ES-I3 (cell line): ENCODE measurements around the gene CCDC92.

ENCODE experiments used
- H3K36me3 ChIP-seq: 2 replicates; pipeline ENCODE4 v1.6.1; 2013; ENCODE audit warnings: mild to moderate bottlenecking, low read length, control low read depth, moderate library complexity; ENCODE audit not compliant: insufficient read depth
- H3K4me1 ChIP-seq: 2 replicates; pipeline ENCODE4 v1.6.1; 2013; ENCODE audit warnings: mild to moderate bottlenecking, control low read depth, low read length; ENCODE audit not compliant: insufficient read depth
- H3K9ac ChIP-seq: 2 replicates; pipeline ENCODE4 v1.6.1; 2013; ENCODE audit warnings: low read depth, mild to moderate bottlenecking, low read length, moderate library complexity
- H3K9me3 ChIP-seq: 2 replicates; pipeline ENCODE4 v1.6.1; 2013; ENCODE audit warnings: mild to moderate bottlenecking, low read length, moderate library complexity; ENCODE audit not compliant: control insufficient read depth, insufficient read depth

Gene CCDC92

DNA sequence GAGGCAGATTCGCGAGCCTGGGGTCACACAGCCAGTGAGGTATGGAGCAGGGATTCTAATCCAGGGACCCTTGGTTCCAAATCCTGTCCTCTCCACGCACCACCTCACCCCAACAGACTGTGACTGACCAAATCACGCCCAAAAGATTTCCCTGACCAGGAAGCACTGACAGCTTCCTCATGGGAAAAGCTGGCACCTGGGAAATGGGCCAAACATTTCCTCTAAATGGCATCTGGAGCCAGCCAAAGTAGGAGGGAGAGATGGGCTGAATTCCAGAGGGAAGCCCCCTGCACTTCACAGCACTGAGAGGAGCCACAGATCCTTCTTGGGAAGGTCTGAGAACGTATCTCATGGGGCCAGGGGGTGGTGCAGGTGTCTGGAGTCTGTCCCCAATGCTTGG is 28.8 kb downstream of the CCDC92 start:
- H3K9ac ChIP-seq: no peak overlapping the region
- H3K4me1 ChIP-seq: no peaks in the 10 kb centered on the region
- H3K9me3 ChIP-seq: peaks cover 4% of the 10 kb centered on the region; the same call in 1 of the 2 replicates
- H3K36me3 ChIP-seq: no peaks in the 10 kb centered on the region

- Histone ChIP-seq H3K9ac (no peak overlapping the region), H3K36me3 (no peaks in the 10 kb centered on the region), H3K9me3 (peaks cover 4% of the 10 kb centered on the region; the same call in 1 of the 2 replicates), H3K4me1 (no peaks in the 10 kb centered on the region; the same call in 1 of the 2 replicates)
Observed at GRCh38 chr12:123942911-123943648, 29.6 kb downstream of the CCDC92 start.

- Histone ChIP-seq H3K9ac (no peak overlapping the region), H3K36me3 (no peaks in the 10 kb centered on the region)
Observed at GRCh38 chr12:123942238-123942653, 30.4 kb downstream of the CCDC92 start.

DNA sequence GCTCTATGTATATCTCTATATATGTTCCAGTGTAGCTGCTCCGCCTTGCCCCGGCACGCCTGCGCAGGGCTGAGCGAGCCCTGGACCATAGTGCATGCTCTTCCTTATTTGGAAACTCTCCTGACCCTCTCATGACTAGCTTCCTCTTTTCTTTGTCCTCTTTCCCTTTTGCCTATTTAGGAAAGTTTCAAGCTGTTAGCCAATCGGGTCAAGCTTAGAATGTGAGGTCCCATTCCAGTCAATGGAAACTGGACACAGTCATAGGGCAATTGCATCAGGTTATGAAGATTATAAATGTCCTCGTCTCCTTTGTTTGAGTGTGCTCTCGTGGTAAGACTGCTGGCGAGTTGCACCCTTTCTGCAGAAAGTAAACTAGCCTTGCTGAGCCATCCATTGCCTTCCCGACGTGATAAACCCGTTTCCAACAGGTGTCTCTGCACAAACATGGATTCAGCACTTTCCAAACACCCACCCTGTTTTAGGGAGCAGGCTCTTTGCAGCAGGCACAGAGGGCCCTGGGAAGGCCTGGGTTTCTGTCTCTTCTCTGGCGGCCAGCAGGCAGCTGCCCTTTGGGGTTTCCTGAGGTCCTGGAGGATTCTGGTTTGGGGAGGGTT is 30.9 kb downstream of the CCDC92 start:
- Histone ChIP-seq H3K36me3 (no peaks in the 10 kb centered on the region), H3K9me3 (peaks cover 4% of the 10 kb centered on the region; the same call in 1 of the 2 replicates), H3K4me1 (no peaks in the 10 kb centered on the region; the same call in 1 of the 2 replicates), H3K9ac (no peak overlapping the region)

More at GRCh38 chr12:123942238-123942653, 30.4 kb downstream of the CCDC92 start:
- peaks cover 4% of the 10 kb centered on the region; the same call in 1 of the 2 replicates for H3K9me3 ChIP-seq
- no peaks in the 10 kb centered on the region; the same call in 1 of the 2 replicates for H3K4me1 ChIP-seq

DNA sequence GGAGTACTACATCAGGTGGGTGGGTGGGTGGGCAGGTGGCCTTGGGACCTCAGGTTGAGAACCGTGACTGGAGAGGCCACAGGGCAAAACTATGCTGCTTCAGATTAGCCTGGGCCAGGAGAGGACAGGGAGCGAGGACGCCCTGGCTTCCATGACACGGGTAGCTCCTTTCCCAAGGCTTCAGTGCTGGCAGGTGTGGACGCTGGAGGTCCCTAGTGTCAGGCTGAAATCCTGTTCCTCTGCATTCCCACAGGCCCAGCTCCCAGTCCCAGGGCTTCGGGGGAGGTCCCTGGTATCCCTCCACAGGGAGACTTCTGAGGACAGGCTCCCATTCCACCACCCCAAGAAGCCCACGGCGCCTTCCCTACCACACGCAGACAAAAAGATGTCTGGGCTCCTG is 31.6 kb downstream of the CCDC92 start:
- no peaks in the 10 kb centered on the region for H3K36me3 ChIP-seq
- peaks cover 4% of the 10 kb centered on the region; the same call in 1 of the 2 replicates for H3K9me3 ChIP-seq
- H3K4me1 ChIP-seq: no peaks in the 10 kb centered on the region; the same call in 1 of the 2 replicates
- H3K9ac ChIP-seq: no peak overlapping the region

GRCh38 chr12:123940627-123940966 is 32.0 kb downstream of the CCDC92 start:
- H3K9ac ChIP-seq: no peak overlapping the region
- H3K9me3 ChIP-seq: peaks cover 4% of the 10 kb centered on the region; the same call in 1 of the 2 replicates
- H3K4me1 ChIP-seq: no peaks in the 10 kb centered on the region; the same call in 1 of the 2 replicates
- no peaks in the 10 kb centered on the region for H3K36me3 ChIP-seq

DNA sequence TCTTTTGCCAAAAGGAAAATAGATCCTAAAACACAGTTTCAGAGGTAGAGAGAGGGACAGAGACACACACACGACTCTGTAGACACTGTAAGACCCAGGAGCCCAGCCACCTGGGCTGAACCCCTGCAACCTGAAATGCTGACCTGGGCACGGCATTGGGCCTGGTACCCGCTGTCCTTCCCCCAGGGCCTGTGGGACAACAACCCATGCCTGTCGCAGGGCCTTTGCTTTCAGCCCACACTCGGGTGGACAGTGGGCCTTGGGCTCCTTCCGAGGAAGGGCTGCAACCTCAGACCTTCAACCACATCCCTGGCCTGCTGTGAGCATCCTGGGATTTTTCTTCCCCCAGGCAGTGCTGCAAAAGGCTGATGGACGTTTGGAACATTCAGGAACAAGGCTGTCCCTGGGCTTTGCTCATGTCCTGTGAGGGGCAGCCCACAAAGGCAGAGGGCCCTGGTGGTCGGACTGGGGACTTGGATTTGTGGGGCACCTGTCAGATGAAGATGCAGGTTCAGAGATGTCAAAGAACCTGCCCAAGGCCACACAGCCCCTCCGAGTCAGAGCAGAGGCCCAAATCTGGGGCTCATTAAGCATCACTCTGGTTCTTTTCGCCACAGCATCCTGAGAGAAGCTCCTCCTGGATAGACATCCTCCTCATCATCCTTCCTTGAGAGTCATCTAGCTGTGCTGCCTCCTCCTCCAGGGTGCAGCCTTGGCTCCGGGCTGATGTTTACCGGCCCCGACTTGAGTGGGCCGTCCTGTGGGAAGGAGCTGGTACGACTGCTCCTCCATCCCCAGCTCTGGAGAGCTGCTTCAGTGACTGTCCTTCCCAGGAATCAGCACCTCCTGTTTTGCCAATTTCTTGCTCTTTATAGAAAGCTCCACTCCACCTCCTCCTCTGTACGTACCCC is 32.7 kb downstream of the CCDC92 start:
- H3K36me3 ChIP-seq: no peaks in the 10 kb centered on the region
- H3K9me3 ChIP-seq: peaks cover 4% of the 10 kb centered on the region; the same call in 1 of the 2 replicates
- H3K9ac ChIP-seq: no peak overlapping the region
- H3K4me1 ChIP-seq: no peaks in the 10 kb centered on the region; the same call in 1 of the 2 replicates

- peaks cover 4% of the 10 kb centered on the region; the same call in 1 of the 2 replicates for H3K9me3 ChIP-seq
- no peaks in the 10 kb centered on the region; the same call in 1 of the 2 replicates for H3K4me1 ChIP-seq
- no peak overlapping the region for H3K9ac ChIP-seq
- H3K36me3 ChIP-seq: no peaks in the 10 kb centered on the region
Observed at GRCh38 chr12:123938679-123939480, 33.8 kb downstream of the CCDC92 start.

- peaks cover 4% of the 10 kb centered on the region; the same call in 1 of the 2 replicates for H3K9me3 ChIP-seq
- H3K9ac ChIP-seq: no peak overlapping the region
- no peaks in the 10 kb centered on the region; the same call in 1 of the 2 replicates for H3K4me1 ChIP-seq
- H3K36me3 ChIP-seq: no peaks in the 10 kb centered on the region
Observed at GRCh38 chr12:123937707-123938591, 34.7 kb downstream of the CCDC92 start.

GRCh38 chr12:123936956-123937706 is 35.5 kb downstream of the CCDC92 start:
- Histone ChIP-seq H3K4me1 (no peaks in the 10 kb centered on the region; the same call in 1 of the 2 replicates), H3K9me3 (peaks cover 4% of the 10 kb centered on the region; the same call in 1 of the 2 replicates), H3K36me3 (no peaks in the 10 kb centered on the region), H3K9ac (no peak overlapping the region)

GRCh38 chr12:123936471-123936870 is 36.2 kb downstream of the CCDC92 start:
- peaks cover under 1% of the 10 kb centered on the region; the same call in 1 of the 2 replicates for H3K9me3 ChIP-seq
- H3K4me1 ChIP-seq: no peaks in the 10 kb centered on the region; the same call in 1 of the 2 replicates
- no peaks in the 10 kb centered on the region for H3K36me3 ChIP-seq
- H3K9ac ChIP-seq: no peak overlapping the region

GRCh38 chr12:123935956-123936355 is 36.7 kb downstream of the CCDC92 start:
- no peaks in the 10 kb centered on the region for H3K36me3 ChIP-seq
- H3K9me3 ChIP-seq: no peaks in the 10 kb centered on the region
- no peaks in the 10 kb centered on the region; the same call in 1 of the 2 replicates for H3K4me1 ChIP-seq
- H3K9ac ChIP-seq: no peak overlapping the region
